Activated T-cell treated with anti-CD3 and anti-CD28 coated beads, Interleukin-2, amount 50 U/mL, for 1 hour (primary cell): ENCODE results near the gene SPATA24.
"Not testable (repeated sequence)": the region's sequence is repeated elsewhere in the genome, so short reads cannot be mapped to it uniquely, and the experiment has no call there.

Source experiments
- DNase-seq: peaks from one replicate; pipeline ENCODE4 v3.0.0-alpha.2; 2020

Gene SPATA24

DNA sequence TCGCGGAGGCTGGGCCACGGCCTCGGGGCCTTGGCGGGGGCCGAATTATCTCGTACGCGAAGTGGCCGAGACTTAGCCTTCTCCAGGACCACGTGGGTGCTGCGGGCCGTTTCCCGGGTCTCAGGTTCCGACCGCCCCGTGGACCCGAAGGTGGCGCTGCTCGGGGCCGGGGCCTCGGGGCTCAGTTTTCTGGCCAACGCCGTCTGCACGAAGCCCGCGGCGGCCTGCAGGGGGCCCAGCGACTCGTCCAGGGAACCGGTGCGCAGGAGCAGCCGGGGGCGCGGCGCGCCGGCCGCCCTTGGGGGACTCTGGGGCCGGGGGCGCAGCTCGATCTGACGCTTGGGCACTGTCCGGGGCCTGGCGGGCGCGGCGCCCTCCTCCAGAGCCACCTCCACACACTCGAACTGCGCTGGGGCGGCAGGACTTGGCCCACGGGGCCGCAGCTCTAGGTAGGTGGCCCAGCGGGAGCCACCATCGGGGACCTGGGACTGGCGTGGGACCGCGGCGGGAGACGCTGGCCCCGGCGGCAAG is 9.7 kb downstream of the SPATA24 start:
- peak; percentile 74 for DNase-seq

DNA sequence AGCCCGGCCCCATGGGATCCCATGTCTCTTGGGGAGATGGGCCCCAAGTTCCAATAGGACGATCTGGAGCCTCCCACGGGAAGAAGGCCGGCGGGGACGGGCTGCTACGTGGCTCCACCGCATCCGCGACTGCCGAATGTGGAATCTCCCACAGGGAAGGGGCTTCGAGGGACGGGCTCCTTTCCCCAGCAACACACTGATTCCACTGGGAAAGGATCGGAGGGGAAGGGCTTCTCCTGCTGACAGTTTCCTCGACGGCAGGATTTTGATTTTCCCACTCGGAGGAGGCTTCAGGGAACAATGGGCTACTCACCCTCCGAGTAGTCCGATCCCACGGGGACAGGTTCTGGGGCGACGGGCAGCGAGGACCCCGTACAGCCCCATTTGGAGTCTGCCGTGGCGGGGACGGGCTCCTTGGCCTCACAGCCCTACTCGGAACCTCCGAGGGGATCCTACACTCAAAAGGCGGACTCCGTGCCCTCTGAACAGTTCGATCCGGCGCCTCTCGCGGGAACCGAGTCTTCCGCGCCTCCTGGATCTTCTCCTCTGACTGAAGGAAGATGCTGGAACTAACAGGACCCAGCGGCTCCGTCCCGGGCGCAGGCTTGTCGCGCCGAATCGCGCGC is 10.3 kb downstream of the SPATA24 start:
- no peak for DNase-seq

DNA sequence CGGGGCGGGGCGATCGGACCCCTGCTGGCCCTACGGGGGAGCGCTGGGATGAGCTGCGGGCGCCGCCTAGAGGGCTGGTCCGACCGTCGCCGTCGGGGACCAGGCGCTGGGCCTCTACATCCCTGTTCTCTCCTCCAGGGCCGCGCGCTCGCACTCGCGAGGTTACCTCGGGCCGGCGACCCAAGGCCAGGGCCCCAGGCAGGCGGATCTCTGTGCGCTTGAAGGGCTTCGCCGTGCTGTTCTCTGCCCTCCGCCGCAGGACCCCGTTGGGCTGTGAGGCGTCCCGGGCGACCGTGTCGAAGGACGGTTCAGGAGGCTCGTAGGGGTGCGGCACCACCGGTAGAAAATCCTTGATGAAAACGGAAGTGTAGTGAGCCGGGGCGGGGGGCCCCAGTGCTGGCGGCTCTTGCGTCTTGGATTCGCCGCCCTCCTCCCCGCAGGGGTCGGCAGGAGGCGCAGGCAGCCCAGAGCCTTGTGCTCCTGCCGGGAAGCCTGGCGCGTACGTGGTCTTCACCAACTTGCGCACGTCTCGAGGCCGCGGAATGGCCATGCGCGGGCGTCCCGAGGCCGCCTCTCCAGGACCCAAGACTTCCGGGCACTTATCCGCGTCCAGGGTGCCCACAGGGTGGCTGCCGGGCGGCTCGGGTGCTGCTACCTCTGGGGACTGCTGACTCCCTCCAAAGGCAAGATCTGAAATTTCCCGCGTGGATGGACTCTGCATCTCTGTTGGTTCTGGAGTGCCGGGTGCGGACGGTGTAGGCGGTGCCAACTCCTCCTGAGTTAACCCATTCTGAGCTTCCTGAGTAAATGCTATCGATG is 11.0 kb downstream of the SPATA24 start:
- peak; percentile 80 for DNase-seq

DNA sequence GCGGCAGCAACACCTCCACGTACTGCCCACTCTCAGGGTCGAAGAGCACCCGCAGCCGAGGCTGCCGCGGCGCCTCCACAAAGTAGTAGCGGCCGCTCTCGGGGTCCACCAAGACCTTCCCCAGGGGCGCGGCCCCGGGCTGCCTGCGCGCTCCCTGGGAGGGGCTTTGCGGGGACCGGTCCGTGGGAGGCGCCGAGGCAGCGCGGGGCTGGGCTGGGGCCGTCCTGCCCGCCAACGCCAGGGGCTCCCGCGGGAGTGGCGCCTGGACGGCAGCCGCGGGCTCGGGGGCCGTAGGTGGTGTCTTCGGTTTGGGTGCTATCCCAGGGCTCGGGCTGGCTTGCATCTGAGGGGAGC is 11.6 kb downstream of the SPATA24 start:
- DNase-seq: no peak

DNA sequence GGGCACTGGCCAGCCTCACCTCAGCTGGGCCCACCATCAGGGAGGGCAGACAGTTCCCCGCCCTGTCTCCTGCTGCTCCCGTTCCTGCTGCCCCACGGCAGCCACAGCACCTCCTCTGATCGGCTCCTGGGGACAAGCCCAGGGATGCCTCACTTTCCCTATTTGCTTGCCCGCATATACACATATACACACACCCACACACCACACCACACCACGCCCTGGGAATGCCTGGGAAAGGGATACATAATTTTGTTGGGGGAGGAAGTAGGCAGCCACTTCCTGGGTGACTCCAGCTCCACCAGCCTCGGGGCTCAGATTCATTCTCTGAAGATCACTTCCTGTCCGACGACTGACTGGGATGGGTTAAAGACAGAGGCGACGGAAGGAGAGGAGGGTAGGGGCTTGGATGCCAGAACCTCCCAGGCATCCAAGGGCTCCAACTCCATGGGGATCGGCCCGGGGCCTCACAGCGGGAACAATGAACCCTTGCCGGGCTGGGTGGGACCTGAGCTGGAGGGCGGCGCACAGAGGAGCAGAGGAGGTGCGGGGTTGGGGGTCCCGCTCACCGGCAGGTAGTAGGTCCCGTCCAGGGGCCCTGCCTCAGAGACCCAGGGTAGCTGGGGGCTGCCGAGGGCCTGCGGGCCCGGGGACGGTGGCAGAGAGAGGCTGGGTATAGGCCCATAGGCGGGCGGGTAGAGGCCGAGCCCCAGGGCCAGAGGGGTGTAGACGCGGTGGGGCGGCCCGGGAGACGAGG is 12.1 kb downstream of the SPATA24 start:
- no peak for DNase-seq

DNA sequence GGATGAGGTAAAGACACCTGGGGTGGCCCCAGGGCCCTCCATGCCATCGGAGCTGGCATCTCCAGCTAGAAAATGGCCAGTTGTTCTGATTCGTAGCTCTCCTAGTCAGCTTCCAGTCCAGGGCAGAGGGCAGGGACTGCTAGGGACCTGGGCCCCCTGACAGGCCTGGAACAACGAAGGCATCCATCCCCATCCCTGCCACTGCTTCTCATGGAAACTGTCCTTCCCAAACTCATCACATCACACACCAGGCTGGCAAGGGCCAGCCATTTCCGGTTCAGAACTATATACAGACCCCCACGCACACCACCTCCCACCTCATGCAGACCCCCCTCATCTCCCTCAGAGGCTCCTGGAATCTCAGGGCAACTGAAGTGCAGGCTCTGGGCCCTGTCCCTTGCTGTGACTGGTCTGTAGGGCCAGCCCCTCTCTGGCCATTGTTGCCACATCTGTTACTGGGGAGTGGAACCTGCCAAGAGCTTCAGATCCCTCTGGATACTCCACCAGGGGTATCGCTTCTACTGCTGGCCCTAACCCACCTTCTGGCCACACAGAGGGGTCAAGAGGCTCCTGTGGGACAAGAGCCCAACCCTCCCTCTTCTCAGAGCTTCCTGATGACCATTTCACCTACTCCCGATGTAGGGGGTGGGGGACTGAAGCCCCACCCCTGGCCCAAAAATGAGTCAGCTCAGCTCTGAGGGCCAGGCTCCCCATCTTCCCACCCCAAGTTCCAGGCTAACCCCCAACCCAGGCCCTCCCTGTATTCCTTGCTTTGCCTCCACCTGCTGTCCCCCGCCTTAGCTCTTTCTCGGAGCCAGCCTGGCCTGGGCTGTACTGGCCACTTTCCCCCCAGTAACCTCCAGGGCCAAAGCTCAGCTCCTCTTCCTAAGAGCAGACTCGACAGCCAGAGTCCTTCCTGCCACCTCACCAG is 13.0 kb downstream of the SPATA24 start:
- DNase-seq: no peak

DNA sequence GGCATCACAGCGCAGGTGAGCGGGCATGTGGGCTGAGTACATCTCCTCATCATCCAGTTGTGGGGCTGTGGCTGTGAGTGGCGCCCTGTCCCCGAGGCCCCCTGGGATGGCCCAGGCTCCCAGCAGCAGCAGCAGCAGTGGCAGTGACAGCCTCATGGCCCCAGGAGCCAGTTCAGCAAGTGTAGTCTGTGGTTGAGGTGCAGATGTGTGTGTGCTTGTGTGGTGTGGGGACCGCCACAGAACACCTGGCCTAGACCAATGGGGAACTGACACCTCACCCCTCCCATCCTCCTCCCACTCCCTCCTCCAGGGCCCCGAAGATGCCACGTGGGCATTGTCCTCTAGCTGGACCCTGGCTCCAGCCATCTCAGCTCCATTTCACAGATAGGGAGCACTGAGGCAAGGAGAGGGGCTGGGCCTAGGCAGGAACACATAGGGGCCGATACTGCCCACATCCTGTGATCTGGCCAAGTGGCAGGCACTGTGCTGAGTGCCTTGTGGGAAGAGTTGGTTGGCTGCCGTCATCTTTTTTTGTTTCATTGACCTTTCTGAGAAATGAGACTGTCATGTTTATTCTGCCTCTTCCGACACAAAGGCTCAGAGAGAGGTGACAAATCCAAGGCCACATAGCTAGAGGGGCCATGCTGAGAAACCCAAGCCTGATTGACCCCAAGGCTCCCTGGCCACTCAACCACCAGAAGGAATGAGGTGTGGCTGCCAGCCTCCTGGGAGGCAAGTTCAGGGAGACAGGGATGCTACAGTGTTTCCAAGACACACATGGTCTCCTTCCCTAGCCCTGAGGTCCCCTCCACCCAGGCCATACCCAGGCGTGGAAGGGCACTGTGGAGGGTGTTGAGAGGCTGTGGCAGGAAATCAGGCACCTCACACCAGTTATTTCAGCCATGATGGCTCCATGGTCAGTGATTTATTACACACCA is 13.9 kb downstream of the SPATA24 start, which contains the start of gene MZB1:
Gene MZB1 (minus strand): TSS at position 213 of the 938 bp plus-strand sequence. CDS start 57 bp downstream, at position 156.
- peak; percentile 55 for DNase-seq

DNA sequence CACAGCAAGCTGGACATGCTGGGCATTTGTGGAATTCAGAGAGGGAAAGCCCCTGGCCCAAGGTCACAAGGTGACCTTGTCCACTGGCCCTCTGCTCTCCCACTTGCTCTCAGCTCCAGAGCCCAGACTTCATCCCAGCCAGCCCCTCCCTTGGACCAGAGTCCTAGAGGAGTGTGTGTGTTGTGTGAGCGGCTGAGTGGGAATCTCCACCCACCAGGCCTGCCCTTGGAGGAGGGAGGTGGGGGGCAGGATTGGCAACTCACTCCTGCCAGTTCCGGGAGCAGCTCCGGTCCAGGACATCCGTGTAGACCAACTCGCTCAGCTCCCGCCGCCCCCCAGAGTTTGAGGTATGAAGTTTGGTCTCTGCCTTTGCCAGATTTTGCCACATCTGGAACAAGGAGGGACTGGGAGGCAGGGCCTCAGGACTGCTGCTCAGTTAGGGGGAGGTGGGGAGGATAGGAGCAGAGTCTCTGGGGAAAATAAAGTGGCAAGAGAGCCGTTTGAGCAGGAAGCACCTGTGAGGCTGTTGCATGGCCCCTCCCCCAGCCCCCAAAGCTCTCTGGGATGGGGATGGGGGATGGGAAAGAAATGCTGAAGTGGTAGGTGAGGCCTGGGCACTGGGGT is 15.6 kb downstream of the SPATA24 start:
- no peak for DNase-seq

DNA sequence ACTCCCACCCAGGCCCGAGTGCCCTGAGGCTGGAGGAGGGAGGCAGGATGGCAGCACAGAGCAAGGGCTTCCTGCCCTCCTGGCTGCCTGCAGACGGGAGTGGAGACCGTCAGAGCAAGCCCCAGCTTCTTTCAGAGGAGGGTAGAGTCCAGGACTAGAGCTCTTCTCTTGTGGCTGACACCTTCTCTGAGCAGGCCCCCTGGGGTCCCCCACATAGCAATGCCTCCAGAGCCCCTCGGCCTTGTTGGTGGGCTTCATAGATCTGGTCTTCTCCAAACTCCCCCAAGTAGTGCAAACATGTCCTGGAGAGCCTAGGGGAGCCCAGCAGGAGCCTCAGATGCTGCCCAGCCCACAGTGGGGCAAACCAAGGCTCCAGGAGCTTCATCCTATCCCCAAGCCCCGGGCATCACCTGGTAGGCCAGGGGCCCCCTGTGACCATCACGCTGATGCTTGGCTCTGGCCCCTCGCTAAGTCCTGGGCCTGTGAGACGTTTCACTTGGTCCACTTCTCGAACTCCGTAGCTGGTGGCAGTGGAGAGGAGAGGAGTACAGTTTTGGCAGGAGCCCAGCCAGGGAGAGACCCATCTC is 16.2 kb downstream of the SPATA24 start:
- DNase-seq: no peak

DNA sequence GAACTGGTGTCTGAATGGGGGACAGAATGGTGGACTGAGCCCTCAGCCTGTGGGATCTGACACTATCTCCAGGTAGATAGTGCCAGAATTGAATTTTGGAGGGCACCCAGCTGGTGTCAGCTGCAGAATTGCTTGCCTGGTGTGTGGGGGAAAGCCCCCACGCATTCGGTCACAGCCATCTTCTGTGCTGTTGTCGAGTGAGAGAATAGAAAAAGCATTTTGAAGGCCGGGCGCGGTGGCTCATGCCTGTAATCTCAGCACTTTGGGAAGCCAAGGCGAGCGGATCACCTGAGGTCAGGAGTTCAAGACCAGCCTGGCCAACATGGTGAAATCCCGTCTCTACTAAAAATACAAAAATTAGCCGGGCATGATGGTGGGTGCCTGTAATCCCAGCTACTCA is 16.9 kb downstream of the SPATA24 start:
- DNase-seq: not testable (repeated sequence)

DNA sequence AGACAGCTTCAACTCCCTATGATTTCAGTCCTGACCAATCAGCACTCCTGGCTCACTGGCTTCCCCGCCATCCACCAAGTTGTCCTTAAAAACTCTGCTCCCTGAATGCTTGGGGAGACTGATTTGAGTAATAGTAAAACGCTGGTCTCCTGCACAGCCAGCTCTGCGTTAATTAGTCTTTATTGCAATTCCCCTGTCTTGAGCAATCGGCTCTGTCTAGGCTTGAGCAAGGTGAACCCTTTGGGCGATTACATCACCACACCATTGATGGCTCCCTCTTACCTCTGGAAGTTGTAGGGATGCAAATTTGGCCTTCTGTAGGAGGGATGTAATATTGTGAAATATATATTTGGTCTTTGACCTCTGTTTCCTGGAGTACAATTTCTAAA is 17.8 kb downstream of the SPATA24 start:
- no peak for DNase-seq

DNA sequence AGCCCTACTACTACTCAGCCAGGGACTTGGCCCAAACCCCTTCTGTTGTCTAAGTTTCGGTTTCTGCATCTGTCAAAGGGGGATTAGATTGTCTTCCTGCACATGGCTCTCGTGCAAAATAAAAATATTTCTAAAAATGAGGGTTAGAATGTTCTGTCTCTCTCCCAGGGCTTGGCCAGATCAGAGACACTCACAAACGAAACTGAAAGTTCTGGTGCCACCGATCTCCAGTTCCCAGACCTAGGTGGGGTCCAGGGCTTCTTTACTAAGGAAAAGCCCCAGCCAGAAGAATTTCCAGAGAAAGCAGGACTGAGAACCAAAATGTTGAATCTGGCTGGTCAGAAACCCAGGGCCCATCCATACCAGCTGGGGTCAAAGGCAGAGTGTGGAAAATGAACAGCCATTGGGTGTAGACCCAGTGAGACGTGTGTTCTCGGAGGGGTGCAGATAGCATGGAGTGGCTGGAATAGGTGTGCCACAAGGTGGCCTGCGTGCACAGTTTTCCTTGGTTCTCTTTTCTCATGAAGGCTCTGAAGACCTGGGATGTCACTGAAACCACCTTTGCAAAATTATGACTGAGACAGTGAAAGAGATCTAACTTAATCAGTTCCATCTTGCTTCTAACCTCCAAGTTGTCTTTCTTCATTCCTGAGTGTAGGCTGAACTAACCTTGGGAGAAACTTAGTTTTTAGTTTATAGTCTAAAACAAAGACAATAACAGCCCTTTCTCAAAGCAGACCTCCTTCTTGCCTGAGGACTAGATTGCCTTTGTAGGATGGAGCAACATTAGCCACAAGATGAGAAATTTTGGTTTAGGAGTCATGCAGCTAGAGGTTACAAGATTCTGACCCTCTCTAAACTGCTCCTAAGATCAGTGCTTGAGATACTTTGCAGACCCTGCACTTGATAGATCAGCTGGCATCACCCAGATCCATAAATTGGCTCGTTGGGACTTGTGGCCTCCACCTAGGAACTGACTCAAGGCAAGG is 18.5 kb downstream of the SPATA24 start:
- DNase-seq: peak; percentile 37

DNA sequence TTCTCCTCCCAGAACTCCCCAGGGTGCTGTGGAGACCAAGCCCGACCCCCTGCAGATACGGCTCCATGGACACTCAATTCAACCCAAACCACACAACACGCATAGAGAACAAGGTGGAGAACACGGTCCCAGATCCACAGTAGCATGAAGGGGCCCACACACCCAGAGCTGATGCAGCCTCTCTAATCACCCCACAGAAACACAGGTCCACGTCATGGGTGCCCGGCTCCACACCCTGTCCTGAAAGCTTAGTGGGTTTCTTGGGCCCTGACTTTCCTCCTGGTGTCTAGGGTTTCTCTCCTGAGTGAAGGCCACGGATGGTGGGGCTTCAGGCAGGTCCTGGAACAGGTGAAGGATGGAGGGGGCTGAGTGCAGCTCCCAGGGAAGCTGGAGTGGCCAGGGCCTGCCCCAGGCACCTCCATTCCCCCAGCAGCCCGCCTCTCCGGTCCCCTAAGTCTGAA is 19.3 kb downstream of the SPATA24 start:
- DNase-seq: no peak

DNA sequence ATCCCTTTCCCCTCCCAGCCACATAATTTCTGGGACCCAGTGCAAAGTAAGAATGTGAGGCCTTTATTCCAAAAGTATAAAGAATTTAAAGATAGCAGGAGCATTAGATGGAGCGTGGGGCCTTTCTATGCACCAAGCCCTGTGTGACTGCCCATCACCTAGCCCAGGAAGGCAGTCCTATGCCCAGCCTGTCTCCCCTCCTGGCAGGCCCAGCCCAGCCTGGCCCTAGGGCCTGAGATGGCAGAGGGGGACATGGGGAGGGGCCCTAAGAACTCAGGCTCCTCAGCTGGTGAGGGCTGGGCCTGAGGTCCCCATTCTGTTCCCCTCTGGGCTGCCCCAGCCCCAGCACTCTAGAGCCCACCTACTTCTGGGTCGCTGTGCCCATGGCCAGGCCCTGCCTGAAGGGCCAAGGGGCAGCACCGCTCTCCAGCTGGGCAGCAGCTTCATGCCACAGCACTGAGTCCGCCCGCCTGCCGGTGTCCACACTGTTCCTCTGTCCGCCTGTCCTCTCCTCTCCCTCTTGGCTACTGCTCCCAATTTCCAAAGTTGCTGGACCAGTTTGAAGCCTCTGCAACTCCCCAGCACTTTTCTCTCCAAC is 19.8 kb downstream of the SPATA24 start:
- DNase-seq: no peak

DNA sequence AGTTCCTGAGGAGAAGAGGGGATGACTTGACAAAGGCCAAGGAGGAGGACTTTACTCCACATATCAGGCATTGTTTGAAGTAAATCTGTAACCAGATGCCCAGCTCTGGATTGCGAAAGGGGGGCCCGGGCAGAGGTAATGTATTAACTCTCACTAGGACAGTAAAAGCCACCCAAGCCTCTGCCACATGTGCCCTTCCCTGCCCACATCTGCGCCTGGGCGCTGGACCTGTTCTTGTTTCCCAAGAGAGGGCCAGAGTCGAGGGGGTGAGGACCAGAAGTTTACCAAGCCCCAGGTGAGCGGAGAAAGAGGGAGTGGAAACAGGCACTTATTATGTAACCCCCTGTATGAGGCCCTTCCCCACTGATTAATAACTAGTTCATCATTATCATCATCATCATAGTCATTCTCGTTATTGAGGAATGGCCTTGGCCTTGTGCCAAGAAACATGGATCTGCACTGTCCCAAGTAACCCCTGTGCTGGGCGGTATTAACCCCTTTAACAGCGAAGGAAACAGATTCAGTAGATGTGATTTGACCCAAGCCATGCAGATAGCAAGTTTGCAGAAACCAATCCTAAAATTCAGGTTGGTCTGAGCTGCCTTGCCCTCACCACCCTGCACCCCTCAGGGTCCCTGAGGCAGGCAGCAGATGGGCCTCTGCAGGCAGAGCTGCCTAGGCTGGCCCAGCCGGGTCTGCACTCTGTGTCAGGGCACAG is 20.5 kb downstream of the SPATA24 start, which contains the start of gene SLC23A1:
Gene SLC23A1 (minus strand): TSS at position 23 of the 718 bp plus-strand sequence. CDS start 44 bp downstream, outside the sequence.
- DNase-seq: no peak

DNA sequence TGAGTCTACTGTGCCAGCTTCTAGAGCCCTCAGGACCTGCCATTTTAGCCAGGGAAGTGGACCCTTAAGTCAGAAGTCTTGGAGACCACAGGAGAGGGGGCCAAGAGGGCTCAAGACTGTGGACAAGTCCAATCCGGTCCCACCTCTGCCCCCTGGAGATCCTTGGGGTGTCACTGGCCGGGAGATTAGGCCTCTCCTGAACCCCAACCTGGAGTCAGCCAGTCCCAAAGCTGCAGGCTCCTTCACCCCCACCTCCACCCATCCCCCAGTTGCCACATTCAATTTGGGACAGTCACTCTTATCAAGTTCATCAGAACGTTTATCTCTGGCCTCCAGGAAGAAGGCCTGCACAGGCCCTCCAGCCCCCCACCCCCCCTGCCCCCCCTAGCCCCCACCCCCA is 21.1 kb downstream of the SPATA24 start:
- no peak for DNase-seq
